Activated CD8-positive, alpha-beta memory T cell treated with anti-CD3 and anti-CD28 coated beads, Interleukin-2, amount 10 ng/mL, durations not matched to agents 7 days and 5 days (primary cell): ENCODE measurements around the gene LPIN3. TPM values are rescaled to one million over a fixed set of nuclear protein-coding genes. Genes with fewer than 3 reads are reported as not detected.

Source experiments
- ATAC-seq: fragments of 150-1000 bp; cut with Tn5 transposase; one replicate; pipeline ENCODE4 v1.10.0; 2021; ENCODE audit warnings: moderate library complexity
- CTCF ChIA-PET: fragments of 350-600 bp; sonication (Branson Sonifier 250); formaldehyde crosslinking; loops from one replicate; lab custom pipeline; 2021; ENCODE audit warnings: antibody characterized with exemption; lab: Charles Lee
- DNase-seq: peaks from one replicate; pipeline ENCODE4 v3.0.0-alpha.2; 2020
- H3K27ac Mint-ChIP-seq: one replicate; pipeline ENCODE4 v1.8.0; 2021; ENCODE audit warnings: mild to moderate bottlenecking, mixed read lengths
- H3K27me3 Mint-ChIP-seq: one replicate; pipeline ENCODE4 v1.8.0; 2021; ENCODE audit warnings: mixed read lengths
- H3K36me3 Mint-ChIP-seq: one replicate; pipeline ENCODE4 v1.8.0; 2021; ENCODE audit warnings: mild to moderate bottlenecking, mixed read lengths
- H3K4me1 Mint-ChIP-seq: one replicate; pipeline ENCODE4 v1.8.0; 2021; ENCODE audit warnings: mixed read lengths
- H3K4me3 Mint-ChIP-seq: one replicate; pipeline ENCODE4 v1.8.0; 2021; ENCODE audit warnings: mild to moderate bottlenecking, moderate library complexity, mixed read lengths
- H3K9me3 Mint-ChIP-seq: one replicate; pipeline ENCODE4 v1.8.0; 2022; ENCODE audit warnings: low read depth, mixed read lengths
- total RNA-seq, 2 experiments: library from RNA; stranded (reverse); gene quantifications; one replicate each; pipeline ENCODE4 v1.2.3, GENCODE V29; 2021

LPIN3 gene
- total RNA-seq, 2 experiments from 2014 or later, result 0.37 to 1.5 TPM

GRCh38 chr20:41348430-41349172 lies 8.0 kb downstream of the LPIN3 start:
- Mint-ChIP-seq H3K9me3 (no peaks in the 10 kb centered on the region), H3K27ac (no peak overlapping the region), H3K4me3 (no peak overlapping the region), H3K27me3 (peaks cover 3% of the 10 kb centered on the region), H3K4me1 (no peaks in the 10 kb centered on the region), H3K36me3 (no peaks in the 10 kb centered on the region)
- ATAC-seq, result no peak
- DNase-seq, result no peak
- CTCF ChIA-PET, result interaction anchor here (1.3 kb wide), 1 partner anchor 9 kb away, joined by 4 read pairs; no protein-coding TSS in a partner anchor

DNA sequence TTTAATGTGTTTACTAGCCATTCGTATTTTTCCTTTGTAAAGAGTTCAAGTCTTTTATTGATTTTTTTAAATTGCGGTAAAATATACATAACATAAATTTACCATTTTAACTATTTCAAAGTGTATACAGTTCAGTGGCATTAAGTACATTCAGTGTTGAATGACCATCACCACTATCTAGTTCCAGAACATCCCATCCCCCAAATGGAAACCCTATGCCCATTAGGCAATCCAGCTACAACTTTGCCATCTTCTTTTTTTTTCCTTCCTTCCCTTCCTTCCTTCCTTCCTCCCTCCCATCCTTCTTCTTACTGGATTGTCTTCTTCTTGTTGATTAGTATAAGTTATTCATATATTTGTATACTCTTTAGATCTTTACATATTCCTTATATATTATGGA lies 8.6 kb downstream of the LPIN3 start:
- no peak for DNase-seq
- Mint-ChIP-seq H3K4me3 (no peak overlapping the region), H3K27ac (no peak overlapping the region), H3K36me3 (no peaks in the 10 kb centered on the region), H3K4me1 (no peaks in the 10 kb centered on the region), H3K27me3 (peaks cover 3% of the 10 kb centered on the region), H3K9me3 (no peaks in the 10 kb centered on the region)
- CTCF ChIA-PET, result interaction anchor here (1.3 kb wide), 1 partner anchor 10 kb away, joined by 4 read pairs; no protein-coding TSS in a partner anchor
- no peak for ATAC-seq

GRCh38 chr20:41349943-41350342 lies 9.3 kb downstream of the LPIN3 start:
- Mint-ChIP-seq H3K4me3 (no peak overlapping the region), H3K36me3 (no peaks in the 10 kb centered on the region), H3K4me1 (no peaks in the 10 kb centered on the region), H3K27ac (no peak overlapping the region), H3K27me3 (peaks cover 3% of the 10 kb centered on the region), H3K9me3 (no peaks in the 10 kb centered on the region)
- ATAC-seq (no peak), DNase-seq (no peak)
- CTCF ChIA-PET, result interaction anchor here (0.9 to 1.1 kb wide), 2 partner anchors 361 to 381 kb away, joined by 3 read pairs; no protein-coding TSS in a partner anchor

- no peaks in the 10 kb centered on the region for H3K9me3 Mint-ChIP-seq
- ATAC-seq (no peak), DNase-seq (no peak)
- H3K4me1 Mint-ChIP-seq, result no peaks in the 10 kb centered on the region
- peaks cover 3% of the 10 kb centered on the region for H3K27me3 Mint-ChIP-seq
- CTCF ChIA-PET, result interaction anchor here (0.6 to 1.1 kb wide), 3 partner anchors 11 to 382 kb away, joined by 3 read pairs; no protein-coding TSS in a partner anchor
- H3K36me3 Mint-ChIP-seq, result no peaks in the 10 kb centered on the region
- H3K4me3 Mint-ChIP-seq, result no peak overlapping the region
- H3K27ac Mint-ChIP-seq, result no peak overlapping the region
Measured at GRCh38 chr20:41350408-41350962, 9.9 kb downstream of the LPIN3 start.

- CTCF ChIA-PET, result no interaction called here
- ATAC-seq, result no peak
- Mint-ChIP-seq H3K4me3 (no peak overlapping the region), H3K9me3 (no peaks in the 10 kb centered on the region), H3K27ac (no peak overlapping the region), H3K27me3 (peaks cover 3% of the 10 kb centered on the region), H3K4me1 (no peaks in the 10 kb centered on the region), H3K36me3 (no peaks in the 10 kb centered on the region)
- no peak for DNase-seq
Measured at GRCh38 chr20:41352106-41352505, 11.5 kb downstream of the LPIN3 start.

- H3K27ac Mint-ChIP-seq, result no peak overlapping the region
- CTCF ChIA-PET, result no interaction called here
- H3K9me3 Mint-ChIP-seq, result no peaks in the 10 kb centered on the region
- no peak overlapping the region for H3K4me3 Mint-ChIP-seq
- H3K27me3 Mint-ChIP-seq, result peaks cover 3% of the 10 kb centered on the region
- H3K36me3 Mint-ChIP-seq, result no peaks in the 10 kb centered on the region
- DNase-seq (no peak), ATAC-seq (no peak)
- H3K4me1 Mint-ChIP-seq, result no peaks in the 10 kb centered on the region
Measured at GRCh38 chr20:41352666-41353065, 12.0 kb downstream of the LPIN3 start.

DNA sequence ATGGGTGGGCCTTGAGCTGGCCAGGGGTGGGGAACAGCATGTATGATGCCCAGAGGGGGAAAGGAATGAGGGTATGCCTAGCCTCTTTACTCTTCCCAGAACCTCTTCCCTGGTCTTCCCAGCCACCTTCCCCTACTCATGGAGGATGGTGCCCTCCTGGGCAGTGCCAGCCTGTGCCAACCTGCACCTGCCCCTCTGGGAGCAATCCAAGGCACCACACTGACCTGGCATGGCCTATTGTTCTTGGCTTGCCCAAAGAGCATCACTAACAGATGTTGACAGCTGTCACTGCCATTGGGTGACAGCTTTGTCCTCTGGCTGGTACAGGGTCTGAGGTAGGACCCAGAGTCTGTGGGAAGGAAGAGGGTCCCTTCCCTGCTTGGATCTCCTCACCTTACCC lies 12.9 kb downstream of the LPIN3 start:
- Mint-ChIP-seq H3K4me3 (no peak overlapping the region), H3K27ac (no peak overlapping the region), H3K9me3 (no peaks in the 10 kb centered on the region), H3K36me3 (no peaks in the 10 kb centered on the region), H3K4me1 (no peaks in the 10 kb centered on the region), H3K27me3 (peaks cover 3% of the 10 kb centered on the region)
- ATAC-seq, result no peak
- no peak for DNase-seq
- CTCF ChIA-PET, result interaction anchor here (1.0 kb wide), 1 partner anchor 9 kb away, joined by 3 read pairs; no protein-coding TSS in a partner anchor

- Mint-ChIP-seq H3K4me1 (no peaks in the 10 kb centered on the region), H3K27ac (no peak overlapping the region), H3K4me3 (no peak overlapping the region), H3K27me3 (peaks cover 3% of the 10 kb centered on the region), H3K9me3 (no peaks in the 10 kb centered on the region), H3K36me3 (no peaks in the 10 kb centered on the region)
- ATAC-seq (no peak), DNase-seq (no peak)
- CTCF ChIA-PET, result no interaction called here
Measured at GRCh38 chr20:41355192-41355591, 14.6 kb downstream of the LPIN3 start.

DNA sequence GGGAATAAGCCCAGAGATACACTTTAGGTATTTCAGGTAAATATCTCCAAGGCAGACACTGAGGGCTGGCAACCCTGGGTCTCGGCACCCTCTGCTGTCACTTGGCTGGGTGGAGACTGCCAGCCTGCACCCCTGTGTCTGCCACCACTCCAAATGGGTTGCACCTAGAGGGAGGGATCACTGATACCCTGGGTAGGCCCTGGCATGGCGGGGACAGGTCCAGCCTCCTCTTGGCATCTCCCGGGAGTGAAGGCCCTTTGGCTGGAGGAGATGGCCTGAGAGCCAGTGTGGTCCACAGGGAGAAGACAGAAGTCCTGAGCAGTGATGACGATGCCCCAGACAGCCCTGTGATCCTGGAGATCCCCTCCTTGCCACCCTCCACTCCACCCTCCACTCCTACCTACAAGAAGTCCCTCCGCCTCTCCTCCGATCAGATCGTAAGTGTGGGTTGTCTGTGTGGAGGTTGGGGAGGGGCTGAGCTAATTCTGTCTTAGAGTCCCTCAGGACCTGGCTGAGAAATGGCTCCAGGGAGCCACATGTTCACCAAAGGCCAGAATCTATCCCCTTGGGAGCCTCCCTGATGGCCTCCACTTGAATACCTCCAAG lies 15.1 kb downstream of the LPIN3 start:
- H3K36me3 Mint-ChIP-seq, result no peaks in the 10 kb centered on the region
- no peak overlapping the region for H3K4me3 Mint-ChIP-seq
- H3K9me3 Mint-ChIP-seq, result no peaks in the 10 kb centered on the region
- H3K4me1 Mint-ChIP-seq, result no peaks in the 10 kb centered on the region
- H3K27me3 Mint-ChIP-seq, result no peaks in the 10 kb centered on the region
- no peak overlapping the region for H3K27ac Mint-ChIP-seq
- ATAC-seq (no peak), DNase-seq (no peak)
- CTCF ChIA-PET, result no interaction called here

DNA sequence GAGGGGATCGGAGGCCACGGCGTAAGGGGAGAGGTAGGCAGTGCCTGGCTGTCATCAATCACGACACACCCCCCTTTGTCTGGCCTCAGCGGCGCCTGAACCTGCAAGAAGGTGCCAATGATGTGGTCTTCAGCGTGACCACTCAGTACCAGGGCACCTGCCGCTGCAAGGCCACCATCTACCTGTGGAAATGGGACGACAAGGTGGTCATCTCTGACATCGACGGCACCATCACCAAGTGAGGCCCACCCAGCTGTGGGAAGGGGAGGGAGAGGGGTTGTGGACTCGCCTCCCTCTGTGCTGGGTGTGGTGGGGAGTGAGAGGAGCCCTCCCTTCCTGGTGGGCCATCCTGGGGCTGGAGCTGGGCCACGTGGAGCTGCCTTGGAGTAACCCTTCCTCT lies 16.3 kb downstream of the LPIN3 start:
- CTCF ChIA-PET, result no interaction called here
- H3K4me1 Mint-ChIP-seq, result no peaks in the 10 kb centered on the region

DNA sequence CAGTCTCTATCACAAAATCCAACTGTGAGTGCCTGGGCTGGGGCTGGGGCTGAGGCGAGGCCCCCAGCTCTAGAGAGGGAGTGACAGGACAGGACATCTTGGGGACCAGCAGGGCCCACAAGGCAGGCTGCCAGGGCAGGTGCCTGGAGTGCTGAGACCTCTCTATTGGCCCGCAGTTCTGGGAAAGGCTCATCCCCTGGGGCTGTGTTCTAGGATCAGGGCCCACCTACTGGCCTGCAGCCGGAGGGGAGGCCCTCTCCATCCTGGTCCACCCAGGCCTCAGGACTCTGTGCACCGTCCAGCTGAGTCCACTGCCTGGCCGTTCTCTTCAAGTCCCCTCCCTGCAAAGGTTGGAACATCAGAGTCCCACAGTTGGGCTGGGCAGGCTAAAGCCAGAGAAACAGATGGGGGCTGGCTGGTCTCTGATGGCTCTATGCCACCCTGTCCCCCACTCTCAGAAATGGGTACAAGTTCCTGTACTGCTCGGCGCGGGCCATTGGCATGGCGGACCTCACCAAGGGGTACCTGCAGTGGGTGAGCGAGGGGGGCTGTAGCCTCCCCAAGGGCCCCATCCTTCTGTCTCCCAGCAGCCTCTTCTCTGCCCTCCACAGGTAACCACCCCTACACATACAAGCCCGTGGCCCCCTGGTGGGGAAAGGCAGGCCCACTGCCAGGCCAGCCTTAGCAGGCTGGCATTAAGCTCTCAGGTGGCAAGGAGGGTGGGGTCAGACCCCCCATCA lies 17.0 kb downstream of the LPIN3 start:
- no peaks in the 10 kb centered on the region for H3K36me3 Mint-ChIP-seq

More for the DNA sequence above, 16.3 kb downstream of the LPIN3 start:
- H3K27me3 Mint-ChIP-seq, result no peaks in the 10 kb centered on the region
- no peak overlapping the region for H3K4me3 Mint-ChIP-seq
- H3K36me3 Mint-ChIP-seq, result no peaks in the 10 kb centered on the region
- H3K27ac Mint-ChIP-seq, result no peak overlapping the region
- DNase-seq (no peak), ATAC-seq (no peak)
- no peaks in the 10 kb centered on the region for H3K9me3 Mint-ChIP-seq

GRCh38 chr20:41358230-41358629 lies 17.6 kb downstream of the LPIN3 start:
- H3K9me3 Mint-ChIP-seq, result no peaks in the 10 kb centered on the region
- H3K4me1 Mint-ChIP-seq, result no peaks in the 10 kb centered on the region
- ATAC-seq (no peak), DNase-seq (no peak)
- no peaks in the 10 kb centered on the region for H3K36me3 Mint-ChIP-seq
- no peaks in the 10 kb centered on the region for H3K27me3 Mint-ChIP-seq
- CTCF ChIA-PET, result no interaction called here
- no peak overlapping the region for H3K4me3 Mint-ChIP-seq
- H3K27ac Mint-ChIP-seq, result no peak overlapping the region

More for the DNA sequence above, 17.0 kb downstream of the LPIN3 start:
- DNase-seq, result no peak
- no peaks in the 10 kb centered on the region for H3K9me3 Mint-ChIP-seq
- CTCF ChIA-PET, result no interaction called here
- no peak overlapping the region for H3K27ac Mint-ChIP-seq
- H3K4me1 Mint-ChIP-seq, result no peaks in the 10 kb centered on the region
- H3K27me3 Mint-ChIP-seq, result no peaks in the 10 kb centered on the region
- H3K4me3 Mint-ChIP-seq, result no peak overlapping the region
- no peak for ATAC-seq

- DNase-seq, result no peak
- H3K36me3 Mint-ChIP-seq, result no peaks in the 10 kb centered on the region
- H3K4me1 Mint-ChIP-seq, result no peaks in the 10 kb centered on the region
- H3K27me3 Mint-ChIP-seq, result no peaks in the 10 kb centered on the region
- CTCF ChIA-PET, result no interaction called here
- H3K27ac Mint-ChIP-seq, result no peak overlapping the region
- H3K4me3 Mint-ChIP-seq, result no peak overlapping the region
- no peaks in the 10 kb centered on the region for H3K9me3 Mint-ChIP-seq
- no peak for ATAC-seq
Measured at GRCh38 chr20:41358717-41359116, 18.1 kb downstream of the LPIN3 start.
